ENCODE results near the gene PRXL2B.

The PRXL2B gene

DNA sequence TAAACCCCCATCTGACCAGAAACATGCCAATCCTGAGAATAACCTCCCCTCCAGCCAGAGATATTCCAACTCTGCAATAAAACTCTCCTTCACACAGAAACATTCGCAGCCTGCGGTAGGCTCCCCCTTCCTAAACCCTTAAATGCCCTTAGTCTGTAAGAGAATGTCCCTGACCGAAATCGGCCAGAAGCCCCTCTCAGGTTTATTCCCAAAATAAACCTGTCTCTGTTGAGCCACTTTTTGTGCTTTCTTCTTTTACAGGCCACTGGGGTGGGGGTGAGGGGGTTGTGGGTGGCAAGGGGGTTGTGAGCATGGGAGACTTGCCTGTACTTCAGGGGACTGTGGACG lies 4.6 kb downstream of the PRXL2B start:
- FAIRE-seq (no peak), DNase-seq (ENCODE audit: insufficient read length) (no peak)
- TF ChIP-seq POLR2AphosphoS5 (IDR thresholded peaks at IDR 0.05; ENCODE audit: low read depth, low read length) = no peak
- TF ChIP-seq TAF1 (IDR thresholded peaks at IDR 0.05; ENCODE audit: borderline replicate concordance, low read depth, low read length) = no peak
- TF ChIP-seq POLR2A (IDR thresholded peaks at IDR 0.05; ENCODE audit: low read depth, low read length) = no peak

DNA sequence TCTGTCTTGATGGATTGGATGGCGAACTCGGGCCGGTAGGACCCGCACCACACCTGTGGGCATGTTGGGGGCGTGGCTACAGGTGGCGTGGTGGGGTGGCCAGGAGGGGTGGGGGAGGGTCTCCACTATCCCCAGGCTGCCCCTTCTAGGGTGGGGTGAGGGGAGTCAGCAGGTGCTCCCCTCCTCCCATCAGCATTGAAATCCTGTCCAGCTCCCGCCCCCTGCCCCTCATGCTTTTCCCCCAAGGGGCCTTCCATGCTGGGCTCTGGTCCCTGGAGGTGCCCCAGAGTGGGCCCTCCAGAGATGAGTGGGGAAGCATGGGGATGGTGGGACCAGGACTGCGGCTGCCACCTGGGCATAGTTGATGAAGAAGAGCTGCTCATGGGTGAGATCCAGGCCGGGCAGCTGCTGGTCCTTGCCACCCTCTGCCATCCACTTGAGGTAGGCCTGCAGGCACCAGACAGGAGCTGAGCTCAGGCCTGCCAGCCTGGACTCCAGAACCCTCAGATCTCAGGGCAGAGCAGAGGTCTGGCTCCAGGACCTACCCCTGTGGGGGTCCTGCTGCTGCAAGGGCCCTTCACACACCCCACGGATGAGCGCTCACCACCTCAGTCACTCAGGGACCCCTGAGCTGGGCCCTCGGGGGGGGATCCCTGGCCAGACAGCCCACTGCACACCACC lies 5.1 kb downstream of the PRXL2B start:
- no peak for FAIRE-seq
- DNase-seq (ENCODE audit: insufficient read length) = no peak

DNA sequence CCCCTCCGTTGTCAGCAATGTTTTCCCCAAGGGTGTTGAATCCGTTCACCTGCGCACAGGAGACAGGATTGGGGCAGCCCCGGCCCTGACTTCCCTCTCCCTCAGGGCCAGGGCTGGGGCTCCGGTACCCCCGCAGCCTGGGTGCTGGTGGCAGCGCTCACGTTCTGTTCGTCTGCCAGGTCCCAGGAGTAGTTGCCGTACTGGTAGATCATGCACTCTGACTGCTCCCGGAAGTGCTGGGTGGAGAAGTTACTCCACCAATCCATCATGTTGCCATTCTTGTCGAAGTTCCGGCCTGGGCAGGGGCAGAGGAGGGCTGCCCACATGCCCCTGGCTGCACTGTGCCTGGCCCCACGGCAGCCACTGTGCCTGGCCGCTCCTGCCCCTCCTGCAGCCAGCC lies 6.1 kb downstream of the PRXL2B start:
- no peak for FAIRE-seq
- DNase-seq (ENCODE audit: insufficient read length) = no peak
- TF ChIP-seq POLR2A (IDR thresholded peaks at IDR 0.05; ENCODE audit: low read depth, low read length) (no peak), POLR2AphosphoS5 (IDR thresholded peaks at IDR 0.05; ENCODE audit: low read depth, low read length) (no peak), TAF1 (IDR thresholded peaks at IDR 0.05; ENCODE audit: borderline replicate concordance, low read depth, low read length) (no peak)

More for the DNA sequence above, 5.1 kb downstream of the PRXL2B start:
- TF ChIP-seq POLR2AphosphoS5 (IDR thresholded peaks at IDR 0.05; ENCODE audit: low read depth, low read length) = no peak
- TF ChIP-seq TAF1 (IDR thresholded peaks at IDR 0.05; ENCODE audit: borderline replicate concordance, low read depth, low read length) = no peak
- TF ChIP-seq POLR2A (IDR thresholded peaks at IDR 0.05; ENCODE audit: low read depth, low read length) = no peak

DNA sequence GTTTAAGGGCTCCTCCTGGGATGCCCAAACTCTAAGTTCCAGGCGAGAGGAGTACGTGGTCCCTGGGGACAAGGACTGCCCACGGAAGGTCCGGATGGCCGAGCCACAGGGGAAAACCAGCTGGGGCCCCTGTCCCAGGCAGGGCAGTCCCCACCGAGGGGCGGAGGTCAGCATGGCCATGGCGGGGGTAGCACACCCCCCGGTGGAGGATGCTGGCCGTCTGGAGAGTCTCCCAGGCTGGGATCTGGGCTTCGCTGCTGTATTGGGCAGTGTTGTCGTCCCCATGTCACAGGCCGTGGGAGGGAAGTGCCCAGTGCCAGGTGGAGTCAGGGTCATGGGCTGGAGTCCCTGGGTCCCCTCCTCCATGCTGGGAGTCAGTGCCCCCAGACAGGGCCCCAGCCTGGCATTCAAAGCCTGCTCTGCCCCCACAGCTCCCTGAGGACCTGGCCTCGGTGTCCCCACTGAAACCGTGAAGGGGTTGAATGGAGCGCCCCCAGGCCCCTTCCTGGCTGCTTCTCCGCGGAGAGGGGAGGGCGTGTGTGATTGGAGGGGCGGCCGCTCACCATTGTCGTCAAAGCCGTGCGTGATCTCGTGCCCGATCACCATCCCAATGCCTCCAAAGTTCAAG lies 6.8 kb downstream of the PRXL2B start:
- DNase-seq (ENCODE audit: insufficient read length) = no peak
- no peak for FAIRE-seq
- no peak for TF ChIP-seq POLR2A (IDR thresholded peaks at IDR 0.05; ENCODE audit: low read depth, low read length)
- no peak for TF ChIP-seq TAF1 (IDR thresholded peaks at IDR 0.05; ENCODE audit: borderline replicate concordance, low read depth, low read length)
- no peak for TF ChIP-seq POLR2AphosphoS5 (IDR thresholded peaks at IDR 0.05; ENCODE audit: low read depth, low read length)

DNA sequence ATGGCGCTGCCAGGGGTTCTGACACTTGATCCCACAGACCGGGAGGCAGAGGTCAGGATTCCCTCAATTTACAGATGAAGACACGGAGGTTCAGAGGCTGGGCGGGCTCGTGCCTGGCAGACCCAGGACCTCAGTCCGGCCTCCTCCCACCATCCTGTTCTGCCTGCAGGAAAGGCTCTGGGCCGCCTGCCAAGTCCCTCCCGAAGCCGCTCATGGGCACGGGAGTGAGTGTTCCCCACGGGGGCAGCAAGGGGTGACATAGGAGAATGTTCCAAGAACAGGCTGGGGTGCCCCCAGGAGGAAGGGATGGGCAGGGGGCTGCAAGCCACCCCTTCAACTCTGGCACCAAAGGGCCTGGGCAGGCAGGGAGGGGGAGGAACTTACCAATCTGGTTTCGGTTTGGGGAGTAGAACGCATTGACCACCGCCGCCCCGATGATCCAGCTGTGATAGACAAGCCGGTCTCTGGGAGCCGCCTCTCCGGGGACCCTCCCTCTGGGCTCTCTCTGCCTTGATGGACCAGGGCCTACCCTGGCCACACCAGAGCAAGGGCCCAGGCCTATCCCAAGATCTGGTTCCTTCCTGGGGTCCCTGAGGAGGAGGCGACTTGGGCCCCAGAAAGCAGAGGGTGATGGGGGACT lies 7.5 kb downstream of the PRXL2B start:
- FAIRE-seq (no peak), DNase-seq (ENCODE audit: insufficient read length) (no peak)
- TF ChIP-seq POLR2A (IDR thresholded peaks at IDR 0.05; ENCODE audit: low read depth, low read length) = no peak
- TF ChIP-seq POLR2AphosphoS5 (IDR thresholded peaks at IDR 0.05; ENCODE audit: low read depth, low read length) = no peak
- no peak for TF ChIP-seq TAF1 (IDR thresholded peaks at IDR 0.05; ENCODE audit: borderline replicate concordance, low read depth, low read length)

DNA sequence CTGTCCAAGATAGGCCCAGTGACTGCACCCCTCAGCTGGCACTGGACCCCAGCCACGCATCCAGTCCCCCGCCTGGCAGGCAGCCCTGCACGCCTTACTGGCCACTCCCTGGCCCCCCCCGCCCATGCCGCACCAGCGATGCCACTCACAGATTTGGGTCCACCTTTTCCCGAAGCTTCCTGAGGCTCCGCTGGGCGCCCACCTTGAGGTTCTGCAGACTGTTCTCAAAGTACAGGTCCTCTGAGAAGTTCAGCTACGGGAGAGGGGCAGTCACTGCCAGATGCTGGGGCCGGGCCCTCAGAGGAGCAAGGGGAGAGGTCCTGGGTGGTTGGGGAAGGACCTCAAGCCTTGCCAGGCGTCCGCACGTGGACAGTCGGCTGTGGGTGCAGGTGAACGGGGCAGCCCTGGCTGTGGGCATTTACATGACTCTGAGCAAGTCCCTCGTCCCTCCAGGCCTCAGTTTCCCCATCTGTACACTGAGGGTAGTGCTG lies 8.1 kb downstream of the PRXL2B start:
- FAIRE-seq = no peak
- no peak for DNase-seq (ENCODE audit: insufficient read length)
- TF ChIP-seq POLR2AphosphoS5 (IDR thresholded peaks at IDR 0.05; ENCODE audit: low read depth, low read length) (no peak), POLR2A (IDR thresholded peaks at IDR 0.05; ENCODE audit: low read depth, low read length) (no peak), TAF1 (IDR thresholded peaks at IDR 0.05; ENCODE audit: borderline replicate concordance, low read depth, low read length) (no peak)

DNA sequence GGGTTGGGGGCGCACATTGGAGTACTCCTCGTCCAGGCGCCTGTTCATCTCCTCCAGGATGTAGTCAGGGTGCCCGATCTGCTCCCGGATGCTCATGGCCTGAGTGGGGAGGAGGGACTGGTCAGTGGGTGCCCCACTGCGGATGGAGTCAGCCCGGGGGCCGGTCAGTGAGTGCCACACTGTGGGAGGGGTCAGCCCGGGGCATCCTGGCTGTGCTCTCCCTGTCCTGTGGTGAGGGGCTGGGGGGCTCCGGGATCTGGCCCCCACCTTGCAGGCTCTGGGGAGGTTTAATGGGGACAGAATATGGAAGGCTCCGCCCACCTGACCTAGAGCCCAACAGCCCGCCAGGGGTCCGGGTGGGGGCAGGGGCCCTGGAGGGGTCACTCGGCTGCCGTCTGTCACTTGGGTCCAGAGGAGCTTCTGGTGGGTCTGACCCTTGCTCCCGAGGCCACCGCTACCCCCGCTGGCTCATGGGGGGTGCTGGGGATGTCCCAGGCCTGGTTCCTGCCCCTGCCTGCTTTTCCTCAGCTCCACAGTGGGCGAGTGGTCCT lies 8.8 kb downstream of the PRXL2B start:
- no peak for FAIRE-seq
- no peak for TF ChIP-seq POLR2AphosphoS5 (IDR thresholded peaks at IDR 0.05; ENCODE audit: low read depth, low read length)
- TF ChIP-seq POLR2A (IDR thresholded peaks at IDR 0.05; ENCODE audit: low read depth, low read length) = no peak
- no peak for TF ChIP-seq TAF1 (IDR thresholded peaks at IDR 0.05; ENCODE audit: borderline replicate concordance, low read depth, low read length)
- DNase-seq (ENCODE audit: insufficient read length) = no peak

DNA sequence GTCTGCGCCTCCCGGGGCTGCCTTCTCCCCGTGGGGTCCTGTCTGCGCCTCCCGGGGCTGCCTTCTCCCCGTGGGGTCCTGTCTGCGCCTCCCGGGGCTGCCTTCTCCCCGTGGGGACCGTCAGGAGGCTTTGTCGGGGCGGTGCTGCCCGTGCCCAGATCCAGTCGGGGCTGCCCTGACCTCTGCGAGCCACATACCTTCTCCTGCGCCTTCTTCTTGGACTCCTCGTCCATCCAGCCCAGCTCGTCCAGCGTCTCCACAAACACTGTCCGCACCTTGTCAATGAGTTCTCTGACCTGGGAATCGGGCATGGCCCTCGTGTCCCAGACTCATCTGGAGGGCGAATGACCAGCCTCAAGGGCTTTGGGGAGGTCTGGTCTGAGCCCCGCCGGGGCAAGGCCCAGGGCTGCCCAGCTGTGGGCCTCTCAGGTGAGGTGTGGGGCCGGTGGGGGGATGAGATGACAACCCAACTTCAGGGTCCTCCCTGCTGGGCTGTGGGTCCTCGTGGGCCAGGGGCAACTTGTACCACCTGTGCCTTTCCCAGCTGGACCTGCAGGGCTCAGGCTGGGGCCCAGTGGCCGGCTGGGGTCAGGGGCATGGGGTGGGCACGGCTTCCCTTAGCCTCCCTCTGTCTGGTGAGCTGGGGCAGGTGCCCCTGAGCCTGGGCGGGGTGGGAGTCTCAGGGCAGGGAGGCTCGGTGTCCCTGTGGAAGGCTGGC lies 9.4 kb downstream of the PRXL2B start:
- TF ChIP-seq POLR2AphosphoS5 (IDR thresholded peaks at IDR 0.05; ENCODE audit: low read depth, low read length) = no peak
- no peak for TF ChIP-seq TAF1 (IDR thresholded peaks at IDR 0.05; ENCODE audit: borderline replicate concordance, low read depth, low read length)
- no peak for TF ChIP-seq POLR2A (IDR thresholded peaks at IDR 0.05; ENCODE audit: low read depth, low read length)
- DNase-seq (ENCODE audit: insufficient read length) (no peak), FAIRE-seq (no peak)

DNA sequence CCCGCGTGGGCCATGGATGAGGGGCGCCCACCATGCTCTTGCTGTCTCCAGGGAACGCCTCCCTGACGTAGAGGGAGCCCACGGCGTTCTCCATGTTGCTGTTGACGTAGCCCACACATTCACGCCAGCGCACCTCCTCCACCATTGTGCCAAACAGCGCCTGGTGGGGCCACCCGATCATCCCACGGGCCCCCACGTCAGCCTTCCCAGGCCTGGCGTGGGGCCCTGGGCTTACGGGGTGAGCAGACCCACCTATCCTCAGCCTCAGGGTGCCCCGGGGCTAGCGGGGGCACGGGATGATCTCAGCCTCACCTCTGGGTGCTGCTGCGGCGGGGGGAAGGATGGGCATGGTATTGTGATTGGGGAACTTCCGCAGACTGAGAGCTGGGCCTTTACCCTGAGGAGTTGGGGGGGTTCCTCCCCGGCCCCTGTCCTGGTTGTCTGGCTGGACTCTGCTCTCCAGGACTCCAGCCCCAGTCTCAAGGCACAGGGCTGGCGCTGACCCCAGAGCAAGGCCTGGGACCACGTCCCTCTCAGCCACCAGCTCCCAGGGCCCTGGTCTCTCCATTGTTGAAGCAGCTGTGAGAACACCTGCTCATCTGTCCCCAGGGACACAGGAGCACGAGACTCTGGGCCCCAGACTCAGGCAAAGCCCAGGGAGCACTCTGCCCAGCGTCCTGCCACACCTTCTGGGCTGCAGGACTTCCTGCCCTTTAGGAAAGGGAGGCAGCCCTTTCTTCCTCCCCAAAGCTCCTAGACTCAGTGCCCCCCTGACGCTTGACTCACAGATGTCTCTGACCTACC lies 10.2 kb downstream of the PRXL2B start:
- no peak for FAIRE-seq
- TF ChIP-seq TAF1 (IDR thresholded peaks at IDR 0.05; ENCODE audit: borderline replicate concordance, low read depth, low read length) (no peak), POLR2A (IDR thresholded peaks at IDR 0.05; ENCODE audit: low read depth, low read length) (no peak), POLR2AphosphoS5 (IDR thresholded peaks at IDR 0.05; ENCODE audit: low read depth, low read length) (no peak)
- no peak for DNase-seq (ENCODE audit: insufficient read length)

DNA sequence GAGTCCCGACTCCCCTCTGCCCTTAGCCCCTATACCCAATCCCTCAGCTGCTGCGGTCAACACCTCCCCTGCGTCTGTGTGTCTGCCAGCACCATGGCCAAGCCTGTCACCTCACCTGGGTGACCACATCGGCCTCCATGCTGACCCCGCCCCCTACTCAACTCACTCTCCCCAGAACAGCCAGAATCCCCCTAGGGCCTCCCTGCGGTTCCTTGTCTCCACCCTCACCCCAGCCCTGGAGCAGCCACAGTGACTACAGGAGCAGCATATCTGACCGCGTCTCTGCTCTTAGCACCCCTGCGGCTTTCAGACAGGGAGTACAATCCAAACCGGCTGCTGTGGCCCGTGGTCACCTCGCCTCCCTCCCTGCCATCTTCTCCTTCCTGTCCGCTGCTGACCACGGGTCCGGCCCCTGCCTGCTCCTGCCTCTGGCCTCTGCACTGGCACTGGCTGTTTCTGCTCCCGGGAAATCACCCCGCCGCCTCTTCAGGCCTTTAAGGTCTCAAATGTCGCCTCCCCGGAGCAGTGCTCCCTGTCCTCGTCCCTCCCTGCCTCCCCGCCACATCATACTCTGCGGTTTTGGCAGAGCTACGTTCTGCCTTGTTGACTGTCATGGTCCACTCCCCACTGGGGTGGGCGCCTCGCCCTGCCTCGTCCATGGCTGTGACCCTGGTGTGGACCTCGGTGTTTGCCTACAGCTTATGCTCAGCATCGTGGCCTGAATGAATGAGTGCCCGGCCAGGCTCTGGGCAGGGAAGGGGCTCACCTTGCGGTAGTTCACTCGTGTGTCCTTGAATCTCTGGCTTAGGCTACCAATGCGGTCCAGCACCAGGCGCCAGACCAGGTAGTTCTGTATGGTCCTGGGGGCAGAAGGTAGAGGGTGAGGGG lies 11.1 kb downstream of the PRXL2B start:
- FAIRE-seq (no peak), DNase-seq (ENCODE audit: insufficient read length) (no peak)
- TF ChIP-seq POLR2AphosphoS5 (IDR thresholded peaks at IDR 0.05; ENCODE audit: low read depth, low read length) (no peak), POLR2A (IDR thresholded peaks at IDR 0.05; ENCODE audit: low read depth, low read length) (no peak), TAF1 (IDR thresholded peaks at IDR 0.05; ENCODE audit: borderline replicate concordance, low read depth, low read length) (no peak)
